ENCODE measurements around the gene ANKFY1.
A peak's percentile ranks its signal among the peaks of the same experiment; 100 is the strongest.
"Not testable (repeated sequence)": the region's sequence is repeated elsewhere in the genome, so short reads cannot be mapped to it uniquely, and the experiment has no call there.

ANKFY1 gene

GRCh38 chr17:4221163-4221562 is 42.6 kb downstream of the ANKFY1 start:
- DNase-seq = no peak

- no peak for DNase-seq
These were observed 43.1 kb downstream of the ANKFY1 start for GRCh38 chr17:4220655-4221054.

GRCh38 chr17:4219241-4219640 is 44.5 kb downstream of the ANKFY1 start:
- DNase-seq = no peak

- DNase-seq = no peak
These were observed 47.8 kb downstream of the ANKFY1 start for GRCh38 chr17:4215882-4216570.

- DNase-seq = no peak
These were observed 49.6 kb downstream of the ANKFY1 start for GRCh38 chr17:4214157-4214556.

GRCh38 chr17:4209611-4210010 is 54.2 kb downstream of the ANKFY1 start:
- DNase-seq = peak in 2 of 51 donors; percentile 2 to 13

- DNase-seq = no peak
These were observed 55.5 kb downstream of the ANKFY1 start for GRCh38 chr17:4208238-4208637.

GRCh38 chr17:4206962-4207361 is 56.8 kb downstream of the ANKFY1 start:
- no peak for DNase-seq

- no peak for DNase-seq
These were observed 57.9 kb downstream of the ANKFY1 start for GRCh38 chr17:4205917-4206316.

GRCh38 chr17:4204710-4205173 is 59.0 kb downstream of the ANKFY1 start:
- peak in 1 of 51 donors; percentile 24 for DNase-seq

- no peak for DNase-seq
These were observed 59.6 kb downstream of the ANKFY1 start for GRCh38 chr17:4204190-4204589.

GRCh38 chr17:4201226-4201625 is 62.6 kb downstream of the ANKFY1 start:
- DNase-seq = no peak

- DNase-seq = peak in 2 of 51 donors; percentile 18 to 22
These were observed 63.9 kb downstream of the ANKFY1 start for GRCh38 chr17:4199818-4200402.

- peak in 2 of 51 donors; percentile 7 to 48 for DNase-seq
These were observed 64.8 kb downstream of the ANKFY1 start for GRCh38 chr17:4198995-4199394.

GRCh38 chr17:4195306-4195705 is 68.5 kb downstream of the ANKFY1 start:
- DNase-seq = peak in 2 of 51 donors; percentile 29 to 33

GRCh38 chr17:4194796-4195195 is 69.0 kb downstream of the ANKFY1 start:
- peak in 4 of 51 donors; percentile 8 to 33 (median 11) for DNase-seq

GRCh38 chr17:4190791-4191190 is 73.0 kb downstream of the ANKFY1 start:
- not testable (repeated sequence) for DNase-seq

GRCh38 chr17:4189280-4189679 is 74.5 kb downstream of the ANKFY1 start:
- no peak for DNase-seq

- no peak for DNase-seq
These were observed 75.7 kb downstream of the ANKFY1 start for GRCh38 chr17:4188076-4188475.

- DNase-seq = no peak
These were observed 76.7 kb downstream of the ANKFY1 start for GRCh38 chr17:4187076-4187475.

GRCh38 chr17:4186357-4186881 is 77.4 kb downstream of the ANKFY1 start:
- DNase-seq = no peak

- no peak for DNase-seq
These were observed 78.1 kb downstream of the ANKFY1 start for GRCh38 chr17:4185656-4186055.

- no peak for DNase-seq
These were observed 79.0 kb downstream of the ANKFY1 start for GRCh38 chr17:4184811-4185210.
